GDM1 (cell line): ENCODE results near the gene ADGRD1.

Experiments
- DNase-seq: peaks from one replicate; lab custom pipeline; 2025; lab: John Stamatoyannopoulos, UW

Gene ADGRD1

DNA sequence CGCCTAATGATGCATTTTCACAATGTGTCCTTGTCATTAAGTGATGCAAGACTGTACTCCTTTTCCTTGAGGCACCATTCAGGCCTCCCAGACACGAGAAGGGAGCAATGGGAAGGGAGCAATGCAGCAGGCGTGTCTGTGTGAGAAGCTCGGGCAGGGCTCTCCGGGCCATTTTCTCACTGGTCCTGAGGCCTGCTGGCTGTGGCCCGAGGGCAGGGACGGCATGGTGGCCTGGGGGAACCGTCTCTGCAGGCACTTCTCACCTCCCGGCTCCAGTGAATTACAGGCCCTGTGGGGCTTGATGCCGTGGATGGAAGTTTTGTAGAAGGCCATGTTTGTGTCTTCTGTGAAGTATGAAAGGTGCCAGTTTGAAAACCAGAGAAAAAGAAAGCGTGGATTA, 71.0 kb downstream of the ADGRD1 start:
- DNase-seq: no peak

DNA sequence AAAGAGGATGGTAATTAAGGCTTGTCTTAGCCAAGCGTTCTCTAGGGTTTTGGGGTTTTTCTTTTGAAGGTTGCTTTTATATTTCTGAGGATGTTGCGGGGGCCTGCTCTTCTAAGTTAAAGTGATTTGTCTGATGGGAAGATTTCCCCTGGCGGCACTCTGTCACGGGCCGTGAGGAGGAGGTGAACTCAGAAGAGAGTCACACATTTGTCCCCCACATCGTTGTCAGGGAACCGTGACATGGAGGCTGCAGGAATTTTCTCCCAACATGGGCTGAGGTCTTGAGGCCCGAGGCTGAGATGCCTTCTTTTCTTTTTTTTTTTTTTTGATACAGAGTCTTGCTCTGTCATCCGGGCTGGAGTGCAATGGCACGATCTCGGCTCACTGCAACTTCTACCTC, 71.5 kb downstream of the ADGRD1 start:
- DNase-seq: no peak

DNA sequence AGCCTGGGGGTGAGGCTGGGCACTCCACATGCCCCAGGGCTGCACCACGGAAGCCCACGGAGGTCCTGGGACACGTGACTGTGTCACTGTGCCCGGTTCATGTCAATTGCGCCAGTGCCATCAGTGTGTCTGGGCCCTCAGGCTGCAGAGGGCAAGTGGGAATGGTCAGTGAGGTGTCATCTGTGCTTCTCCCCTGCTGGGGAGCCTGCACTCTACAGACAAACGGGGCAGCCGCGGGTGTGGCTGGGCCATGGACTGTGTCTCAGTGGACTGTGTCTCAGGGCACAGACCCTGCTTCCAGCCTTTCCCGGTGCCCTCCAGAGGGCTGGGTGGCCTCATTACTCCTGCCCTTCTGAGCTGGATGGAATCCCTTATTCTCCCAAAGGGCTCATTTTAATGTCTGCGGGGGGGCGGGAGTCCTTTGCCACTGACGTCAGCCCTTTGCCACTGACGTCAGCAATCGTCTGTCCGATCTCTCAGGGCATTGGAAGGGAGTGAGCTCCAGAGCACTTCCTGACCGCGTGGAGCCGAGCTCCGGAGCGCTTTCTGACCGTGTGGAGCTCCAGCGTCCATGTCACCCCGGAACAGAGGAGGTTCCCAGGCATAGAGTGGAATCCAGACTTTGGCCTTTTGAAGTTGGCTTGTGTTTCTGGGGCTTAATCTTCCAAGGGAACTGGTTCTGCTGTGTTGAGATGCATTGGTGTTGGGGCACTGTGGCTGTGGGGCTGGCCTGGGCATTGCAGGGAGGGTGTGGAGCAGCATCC, 72.4 kb downstream of the ADGRD1 start:
- no peak for DNase-seq

DNA sequence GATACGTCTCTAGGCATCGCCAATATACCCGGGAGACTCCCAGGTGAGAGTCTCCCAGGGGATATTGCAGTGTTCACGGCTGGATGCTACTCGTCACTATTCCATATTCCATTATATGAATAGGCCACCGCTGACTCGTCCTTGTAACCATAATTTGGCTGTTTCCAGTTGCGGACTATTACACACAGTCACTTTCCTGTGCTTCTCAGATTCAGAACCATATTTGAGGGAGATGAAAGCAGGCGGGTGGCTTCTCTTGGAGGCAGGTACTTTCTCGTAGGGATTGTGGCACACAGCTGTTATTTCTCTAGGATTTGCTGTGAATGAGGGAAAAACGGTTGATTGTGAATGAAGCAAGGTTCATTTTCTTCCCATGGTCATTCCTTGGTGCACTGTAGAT, 73.0 kb downstream of the ADGRD1 start:
- no peak for DNase-seq

DNA sequence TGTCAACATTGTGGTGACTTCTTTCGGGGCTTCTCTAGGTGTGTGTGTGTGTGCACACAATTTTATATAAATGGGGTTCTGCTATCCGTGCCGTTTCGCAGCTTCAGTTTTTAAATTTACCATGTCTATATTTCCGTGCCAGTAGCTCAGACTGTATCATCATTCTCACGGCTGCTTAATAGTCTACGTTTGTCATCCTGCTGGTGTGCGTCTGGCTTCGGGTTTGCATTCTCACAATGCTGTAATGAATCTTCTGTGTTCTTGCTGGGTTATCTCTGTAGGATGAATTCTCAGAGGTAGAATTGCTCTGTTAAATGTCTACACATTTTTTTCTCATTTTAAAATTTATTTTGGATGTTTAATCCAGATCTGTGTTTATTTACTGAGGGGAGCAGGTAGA, 73.6 kb downstream of the ADGRD1 start:
- no peak for DNase-seq

DNA sequence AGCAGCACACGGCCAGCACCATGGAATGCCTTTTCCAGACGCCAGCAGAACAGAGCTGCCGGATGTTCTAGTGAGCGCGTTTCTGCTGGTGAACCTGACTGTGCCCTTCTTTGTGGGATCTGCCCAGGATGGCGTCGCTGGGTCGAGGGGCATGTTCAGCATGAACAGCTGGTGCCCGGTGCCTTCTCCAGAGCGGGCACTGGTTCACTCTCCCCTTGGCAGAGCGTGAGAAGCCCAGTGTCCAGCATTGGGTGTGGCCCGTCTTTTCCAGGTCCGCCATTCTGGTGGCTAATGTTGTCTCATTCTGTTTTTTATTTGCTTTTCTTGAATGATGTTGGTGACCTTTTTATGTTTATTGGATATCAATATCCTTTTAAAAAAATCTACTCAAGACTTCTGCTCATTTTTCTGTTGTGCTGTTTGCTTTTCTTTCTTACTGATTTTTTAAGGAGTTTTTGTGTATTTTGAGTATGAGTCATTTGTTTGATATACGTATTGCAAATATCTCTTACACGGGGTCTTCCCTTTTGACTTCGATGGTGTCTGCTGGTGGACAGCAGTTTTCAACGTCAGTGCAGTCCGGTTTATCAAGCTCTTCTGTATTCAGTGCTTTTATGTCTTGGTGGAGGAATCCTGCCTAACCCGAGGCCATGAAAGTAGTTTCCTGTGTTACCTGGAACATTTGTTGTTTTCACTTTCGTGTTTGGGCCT, 74.3 kb downstream of the ADGRD1 start:
- DNase-seq: no peak

DNA sequence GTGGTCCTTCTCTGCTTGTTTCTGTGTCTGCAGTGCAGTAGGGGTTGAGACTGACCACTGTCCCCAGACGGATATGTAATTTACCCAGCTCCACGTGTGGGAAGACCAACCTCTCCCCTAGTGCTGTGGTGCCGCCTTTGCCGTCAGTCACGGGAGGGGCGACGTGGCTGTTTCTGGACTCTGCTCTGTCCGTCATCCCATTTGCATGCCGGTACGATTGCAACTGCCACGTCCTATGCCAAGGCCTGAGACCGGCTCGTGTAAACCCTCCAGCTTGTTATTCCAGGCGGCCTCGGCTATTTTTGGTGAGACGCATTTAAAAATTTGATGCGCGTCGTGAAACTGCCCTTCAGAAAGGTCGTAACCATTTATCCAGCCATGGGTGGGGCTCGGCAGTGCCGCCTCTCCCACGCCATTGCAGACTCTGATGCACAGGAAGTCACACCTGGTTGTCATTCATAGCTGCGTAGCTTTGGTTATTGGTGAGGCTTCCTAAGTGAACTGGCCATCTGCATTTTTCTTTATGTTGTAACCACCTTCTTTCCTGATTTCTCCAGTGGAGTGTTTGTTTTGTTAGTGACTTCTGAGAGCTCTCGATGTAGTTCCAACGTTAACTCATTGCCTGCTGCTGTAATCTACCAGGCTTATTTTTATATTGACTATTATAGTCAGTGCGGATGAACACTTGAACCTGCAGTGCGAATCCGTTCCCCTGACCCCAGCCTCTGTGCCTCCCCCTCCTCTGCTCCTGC, 75.1 kb downstream of the ADGRD1 start:
- DNase-seq: no peak

DNA sequence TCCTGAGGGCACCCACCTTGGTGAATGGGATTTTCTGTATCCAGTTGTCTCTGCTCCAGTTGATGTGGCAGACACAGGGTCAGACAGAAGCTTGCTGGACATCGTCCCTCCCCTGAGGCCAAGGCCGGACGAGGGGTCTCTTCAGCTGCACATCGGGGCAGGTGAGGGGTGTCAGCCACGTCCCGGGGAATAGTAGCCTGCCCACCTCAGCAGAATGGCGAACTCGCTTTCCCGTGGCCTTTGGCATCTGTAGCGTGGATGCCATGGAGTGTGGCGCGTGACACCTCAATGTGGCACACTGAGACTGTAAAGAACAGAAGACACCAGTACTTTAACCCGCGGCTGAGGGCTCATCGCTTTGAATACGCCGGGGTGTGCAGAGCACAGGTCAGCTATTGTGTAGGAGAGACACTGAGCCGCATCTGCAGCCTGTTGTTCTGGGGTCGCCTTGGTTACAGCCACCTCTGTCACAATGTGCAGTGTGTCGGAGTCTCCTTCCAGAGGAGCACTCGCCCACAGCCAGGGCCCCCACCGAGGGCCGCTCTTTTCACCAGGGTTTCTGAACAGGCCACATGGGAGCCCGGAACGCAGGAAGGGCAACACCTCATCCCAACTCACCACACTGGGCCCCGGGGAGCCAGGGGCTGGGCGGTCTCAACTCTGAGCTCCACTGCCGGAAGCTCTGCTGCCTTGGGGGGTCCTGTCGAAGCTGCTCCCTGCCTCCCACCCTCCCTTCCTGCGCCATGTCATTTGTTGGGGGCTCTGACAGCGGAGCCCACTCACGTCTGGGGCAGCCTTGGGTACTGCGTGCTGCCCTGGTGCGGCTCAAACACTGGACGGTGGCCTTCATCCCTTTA, 77.0 kb downstream of the ADGRD1 start:
- no peak for DNase-seq

DNA sequence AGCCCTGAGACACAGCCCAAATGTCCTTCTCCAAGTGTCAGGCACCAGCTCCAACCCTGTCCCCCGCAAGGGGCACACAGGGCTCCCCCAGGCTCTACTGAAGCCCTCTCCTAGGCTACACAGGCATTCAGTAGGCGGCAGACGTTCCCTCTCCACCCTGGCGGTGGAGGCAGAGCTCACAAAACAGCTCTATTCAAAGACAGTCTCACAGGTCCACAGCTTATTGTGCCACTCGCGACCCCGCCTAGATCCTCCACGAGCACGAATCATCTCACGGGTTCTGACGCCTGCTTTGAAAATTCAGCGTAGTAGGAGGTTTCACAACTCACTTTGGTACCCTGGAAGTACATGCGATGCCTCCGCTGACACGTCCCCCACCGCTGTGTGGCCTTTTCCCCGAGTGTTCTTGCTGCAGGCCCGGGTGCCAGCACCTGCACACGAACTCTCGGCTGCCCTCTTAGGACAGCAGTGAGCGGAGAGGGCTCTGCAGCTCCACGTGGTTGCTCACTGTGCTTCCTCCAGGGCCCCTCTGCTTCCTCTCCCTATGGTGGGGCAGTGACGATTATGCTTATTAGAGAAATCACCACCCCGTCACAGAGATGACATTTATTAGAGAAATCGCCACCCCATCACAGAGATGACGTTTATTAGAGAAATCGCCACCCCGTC, 78.5 kb downstream of the ADGRD1 start:
- no peak for DNase-seq

DNA sequence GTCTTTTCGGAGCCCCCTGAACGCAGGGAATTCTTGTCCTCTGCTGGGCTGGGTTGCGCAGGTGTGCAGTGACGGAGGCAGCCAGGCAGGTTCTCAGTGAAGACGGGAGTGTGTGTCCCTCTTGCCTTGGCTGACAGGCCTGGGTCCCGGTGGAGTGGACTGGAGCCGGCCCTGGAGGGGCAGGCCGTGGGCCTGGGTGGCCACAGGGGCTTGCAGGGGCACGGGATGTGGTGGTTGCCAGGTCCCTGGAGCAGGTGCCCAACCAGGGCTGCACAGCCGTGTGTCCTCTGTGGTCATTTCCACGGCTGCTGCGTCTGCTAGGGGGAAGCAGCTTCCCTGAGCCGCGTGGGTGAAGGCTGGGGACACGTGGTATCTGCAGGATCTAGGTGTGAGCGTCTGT, 79.8 kb downstream of the ADGRD1 start:
- no peak for DNase-seq

DNA sequence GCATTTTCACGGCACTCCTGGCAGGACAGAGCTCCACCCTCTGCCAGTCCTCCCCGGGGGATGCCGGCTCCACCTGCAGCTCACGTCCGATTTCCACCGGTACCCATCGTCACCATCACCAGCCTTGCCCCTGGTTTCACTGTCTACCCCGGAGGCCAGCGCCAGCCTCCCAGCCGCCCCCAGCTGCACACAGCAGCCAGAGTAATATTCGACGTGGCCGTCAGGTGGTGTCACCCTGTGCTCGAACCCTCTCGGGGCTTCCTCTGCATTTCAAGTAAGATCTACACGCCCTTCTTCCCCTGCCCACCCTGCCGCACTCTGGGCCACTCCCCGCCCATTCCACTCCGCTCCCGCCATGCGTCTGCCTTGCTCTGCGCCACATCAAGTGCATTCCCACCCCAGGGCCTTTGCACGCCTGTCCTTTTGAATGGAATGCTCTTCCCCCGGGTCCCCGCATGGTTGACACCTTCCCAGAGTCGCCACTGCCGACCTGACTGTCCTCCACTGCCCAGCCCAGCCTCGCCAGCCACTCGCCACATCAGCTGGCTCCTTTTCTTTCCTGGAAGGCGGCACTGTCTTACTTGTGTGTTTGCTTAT, 80.3 kb downstream of the ADGRD1 start:
- DNase-seq: no peak

DNA sequence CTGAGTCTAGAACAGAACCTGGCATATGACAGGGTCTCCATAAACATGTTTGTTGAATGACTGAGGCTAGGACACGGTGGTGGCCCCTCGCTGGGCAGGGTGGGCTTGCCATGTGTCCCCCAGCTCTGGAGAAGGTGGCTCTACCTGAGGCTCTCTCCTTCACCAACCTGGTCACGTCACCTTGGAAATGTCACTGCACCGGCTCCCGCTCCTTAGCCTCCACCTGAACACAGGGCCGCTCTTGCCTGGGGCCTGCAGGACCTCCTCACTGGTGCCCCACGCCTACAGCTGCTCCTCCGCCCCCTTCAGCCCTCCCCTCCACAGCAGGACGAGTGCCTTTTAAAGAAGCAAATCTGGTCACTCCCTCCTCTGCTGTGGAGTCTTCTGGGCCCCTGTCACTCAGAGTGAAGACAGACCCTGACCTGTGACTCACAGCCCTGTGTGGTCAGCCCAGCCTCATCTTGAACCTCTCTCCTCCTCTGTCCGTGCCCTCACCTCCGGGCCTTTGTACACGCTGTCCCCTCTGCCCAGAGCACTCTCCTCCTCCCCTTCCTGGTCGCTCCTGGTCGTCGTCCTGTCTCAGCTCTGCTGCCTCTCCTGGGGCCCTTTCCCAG, 81.0 kb downstream of the ADGRD1 start:
- no peak for DNase-seq

DNA sequence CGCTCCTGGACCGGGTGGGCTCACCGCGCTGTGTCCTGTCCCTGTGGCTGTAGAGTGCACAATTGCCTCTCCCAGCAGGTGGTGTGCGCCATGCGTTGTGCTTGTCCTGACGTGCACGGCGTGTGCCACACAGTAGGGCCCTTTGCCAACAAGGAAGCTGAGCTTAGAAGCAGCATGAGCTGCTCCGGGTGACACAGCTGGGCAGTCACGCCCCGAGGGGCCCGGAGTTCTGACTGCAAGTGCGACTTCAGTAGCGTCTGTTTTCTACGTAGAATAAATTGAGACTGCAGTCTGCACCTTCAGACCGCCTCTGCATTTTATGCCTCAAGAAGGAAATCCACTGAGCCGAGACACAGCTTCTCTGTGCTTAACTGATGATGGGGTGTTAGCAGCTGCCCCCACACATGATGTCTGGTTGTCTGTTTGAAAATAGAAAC, 81.6 kb downstream of the ADGRD1 start:
- DNase-seq: no peak

DNA sequence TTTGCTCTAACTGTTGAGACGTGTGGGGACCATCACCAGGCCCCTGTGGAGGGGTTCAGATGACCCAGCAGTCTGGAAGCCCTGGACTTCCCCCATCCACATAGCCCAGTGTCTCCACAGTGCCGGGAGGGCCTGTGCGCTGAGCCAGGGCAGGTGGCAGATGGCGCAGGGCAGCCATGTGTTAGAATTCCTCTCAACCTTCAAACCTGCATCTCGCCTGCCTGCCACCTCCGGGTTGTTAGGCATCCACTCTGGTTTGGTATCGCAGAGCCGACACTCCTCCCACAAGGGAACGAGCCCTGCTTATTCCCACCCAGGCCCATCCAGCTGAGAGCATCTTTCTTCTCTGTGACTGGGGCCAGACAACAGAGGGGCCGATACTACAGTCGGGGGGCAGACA, 84.5 kb downstream of the ADGRD1 start:
- DNase-seq: no peak

DNA sequence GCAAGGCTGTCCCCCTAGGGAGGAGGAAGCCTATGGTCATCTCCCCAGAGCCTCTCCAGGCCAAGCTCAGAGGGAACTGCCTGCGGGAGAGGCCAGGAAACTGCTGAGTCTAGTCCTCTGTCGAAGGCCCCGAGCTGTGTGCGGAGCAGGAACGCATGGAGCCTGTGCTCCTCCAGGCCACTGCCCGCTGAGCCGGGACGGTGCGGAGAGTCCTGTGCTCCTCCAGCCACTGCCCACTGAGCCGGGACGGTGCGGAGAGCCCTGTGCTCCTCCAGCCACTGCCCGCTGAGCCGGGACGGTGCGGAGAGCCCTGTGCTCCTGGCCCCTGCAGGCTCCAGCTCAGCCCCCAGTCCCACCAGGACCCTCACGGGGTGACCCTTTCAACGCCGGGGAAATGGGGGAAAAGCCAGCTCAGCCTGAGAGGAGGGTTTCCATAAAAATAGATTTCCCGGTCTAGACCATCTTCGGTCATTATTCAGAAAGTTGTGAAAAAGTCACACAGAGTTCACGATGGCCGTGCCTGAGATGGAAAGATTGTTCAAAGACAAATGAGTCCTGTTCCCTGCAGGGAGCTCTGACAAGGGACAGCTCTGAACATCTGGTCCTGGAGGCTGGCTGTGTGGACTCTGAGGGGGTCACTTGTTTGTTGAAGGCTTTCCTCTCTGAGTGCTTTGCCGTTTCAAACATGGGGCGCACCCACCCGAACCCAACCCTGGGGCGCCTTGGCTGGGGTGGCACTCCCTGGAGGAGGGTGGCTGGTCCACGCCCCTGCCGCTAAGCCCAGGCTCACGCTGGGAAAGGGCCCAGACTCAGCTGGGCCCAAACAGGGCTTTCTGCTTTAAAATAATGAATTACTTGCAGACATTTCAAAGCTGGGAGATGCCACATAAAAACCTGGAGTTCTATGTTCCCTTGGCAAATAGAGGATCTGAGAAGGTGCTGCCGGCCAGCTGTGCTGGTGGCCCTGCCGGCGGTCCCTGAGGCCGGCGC, 85.5 kb downstream of the ADGRD1 start:
- no peak for DNase-seq

DNA sequence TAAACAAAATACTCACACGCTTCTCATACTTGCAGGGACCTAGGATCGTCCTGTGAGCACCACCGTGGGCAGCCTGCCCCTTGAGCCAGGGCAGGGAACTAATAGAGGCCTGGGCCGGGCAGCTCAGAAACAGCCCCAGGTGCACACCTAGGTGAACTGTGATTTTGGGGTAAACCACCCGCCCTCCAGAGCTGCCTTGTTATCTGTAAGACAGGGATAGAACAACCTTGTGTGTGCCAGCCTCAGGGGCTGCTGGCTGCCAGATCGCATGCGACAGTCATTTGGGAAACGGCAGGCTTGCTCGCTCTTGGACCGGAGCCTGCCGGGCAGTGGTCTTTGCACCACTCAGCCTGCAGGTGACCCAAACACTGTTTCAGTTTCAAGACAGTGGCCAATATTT, 86.8 kb downstream of the ADGRD1 start:
- no peak for DNase-seq

DNA sequence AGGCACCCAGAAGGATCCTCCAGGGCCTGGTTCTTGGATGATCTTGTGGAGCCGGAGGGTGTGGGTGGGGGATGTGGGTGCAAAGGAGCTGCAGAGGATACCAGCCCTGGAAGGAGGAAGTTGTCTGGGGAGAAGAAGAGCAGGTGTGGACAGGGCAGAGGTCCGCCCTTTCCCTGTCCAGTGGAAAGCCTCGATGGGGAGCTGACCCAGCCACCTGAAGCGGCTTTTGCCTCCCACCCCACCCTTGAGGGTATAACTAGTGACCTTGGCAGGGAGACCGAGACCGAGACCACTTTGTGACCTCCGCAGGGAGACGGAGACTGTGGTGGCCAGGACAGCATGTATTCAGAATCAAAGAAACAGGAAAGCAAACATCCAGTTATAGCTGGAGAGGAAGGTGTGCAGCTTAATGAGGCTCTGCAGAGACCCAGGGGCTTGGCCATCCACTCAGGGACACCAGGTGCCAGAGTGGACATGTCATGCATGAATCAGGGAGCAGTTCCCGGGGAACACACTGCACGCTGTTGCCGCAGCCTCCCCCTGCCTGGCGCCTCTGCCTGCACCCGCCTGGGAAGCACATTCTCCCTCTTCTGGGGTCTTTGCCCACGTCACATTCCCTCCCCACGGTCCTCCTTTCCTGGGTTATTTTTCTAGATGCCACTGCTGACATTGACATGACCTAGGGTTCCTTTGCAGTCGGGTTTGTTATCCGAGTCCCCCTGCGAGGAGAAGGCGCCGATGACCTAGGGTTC, 87.7 kb downstream of the ADGRD1 start:
- no peak for DNase-seq

DNA sequence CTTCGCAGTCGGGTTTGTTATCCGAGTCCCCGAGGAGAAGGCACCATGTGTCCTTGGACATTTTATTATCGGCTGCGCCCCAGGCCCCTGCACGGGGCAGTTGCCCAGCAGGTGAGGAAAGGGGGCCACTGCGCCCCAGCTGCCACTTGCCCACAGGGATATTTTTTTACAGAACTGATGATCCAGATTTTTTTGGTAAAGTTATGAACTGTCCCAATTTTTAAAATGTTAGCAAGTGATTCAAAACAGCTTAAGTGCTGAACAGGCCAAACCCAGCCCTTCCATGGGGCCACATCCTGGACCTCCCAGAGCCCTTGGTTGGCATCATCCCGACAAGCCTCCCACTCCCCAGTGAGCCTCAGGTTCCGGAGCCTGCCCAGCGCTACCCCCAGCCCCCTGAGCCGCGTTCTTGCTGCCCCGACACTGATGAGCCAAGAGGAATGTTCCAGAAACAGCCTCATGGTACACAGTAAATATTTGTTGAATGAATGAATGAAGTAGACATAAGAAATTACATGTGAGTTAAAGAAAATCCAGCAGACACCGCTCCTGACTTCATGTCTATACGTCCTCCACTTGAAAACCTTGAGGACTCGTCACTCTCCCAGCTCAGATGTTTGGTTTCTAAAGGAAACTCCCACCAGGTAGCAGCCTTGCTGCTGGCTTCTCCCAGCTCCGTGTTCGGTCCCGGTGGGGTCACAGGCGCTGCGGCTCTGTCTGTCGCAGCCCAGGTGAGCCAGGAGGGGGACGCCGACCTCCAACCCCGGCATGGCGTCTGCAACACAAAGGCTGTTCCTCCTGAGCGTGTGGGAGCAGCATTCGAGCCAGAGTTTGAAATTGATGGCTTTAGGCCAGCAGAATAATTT, 88.5 kb downstream of the ADGRD1 start:
- DNase-seq: no peak
